GM23338 (cell line): ENCODE data around the gene UBXN2A. TPM values are rescaled to one million over a fixed set of nuclear protein-coding genes. Genes with fewer than 3 reads are reported as not detected.

Source experiments
- ATAC-seq: fragments of 200-7000 bp; cut with Tn5 transposase; 3 replicates; pipeline ENCODE4 v1.9.1; 2020
- DNase-seq: peaks from one replicate; pipeline ENCODE4 v3.0.0-alpha.2; 2015; ENCODE audit warnings: low spot score
- H2AFZ ChIP-seq: fragments of 200-600 bp; sonication (generic); 2 replicates; pipeline ENCODE4 v1.8.0; 2016; ENCODE audit warnings: antibody characterized with exemption, mild to moderate bottlenecking, moderate library complexity
- H3F3A ChIP-seq: fragments of 200-600 bp; sonication (generic); replicated peaks from 2 replicates; pipeline ENCODE4 v1.8.0; 2017; ENCODE audit warnings: antibody characterized with exemption, mixed run types, low read depth
- H3K27ac ChIP-seq: fragments of 200-600 bp; sonication (generic); 2 replicates; pipeline ENCODE4 v1.6.1; 2016; ENCODE audit warnings: low read depth
- H3K27me3 ChIP-seq: fragments of 200-600 bp; sonication (generic); 2 replicates; pipeline ENCODE4 v1.8.0; 2016; ENCODE audit warnings: mild to moderate bottlenecking, mixed run types, moderate library complexity; ENCODE audit not compliant: insufficient read depth
- H3K36me3 ChIP-seq: fragments of 200-600 bp; sonication (generic); 2 replicates; pipeline ENCODE4 v1.8.0; 2016; ENCODE audit warnings: mild to moderate bottlenecking; ENCODE audit not compliant: insufficient read depth
- H3K4me1 ChIP-seq: fragments of 200-600 bp; sonication (generic); 2 replicates; pipeline ENCODE4 v1.8.0; 2016; ENCODE audit warnings: mild to moderate bottlenecking, moderate library complexity; ENCODE audit not compliant: insufficient read depth
- H3K4me2 ChIP-seq: fragments of 200-600 bp; sonication (generic); 2 replicates; pipeline ENCODE4 v1.7.1; 2017; ENCODE audit warnings: mixed run types
- H3K4me3 ChIP-seq: fragments of 200-600 bp; sonication (generic); 2 replicates; pipeline ENCODE4 v1.6.1; 2016; ENCODE audit warnings: mixed run types
- H3K79me2 ChIP-seq: fragments of 200-600 bp; sonication (generic); replicated peaks from 2 replicates; pipeline ENCODE4 v1.8.0; 2017; ENCODE audit warnings: mild to moderate bottlenecking; ENCODE audit not compliant: insufficient read depth
- H3K9me2 ChIP-seq: fragments of 200-600 bp; sonication (generic); 2 replicates; pipeline ENCODE4 v1.8.0; 2017; ENCODE audit not compliant: insufficient read depth
- H4K20me1 ChIP-seq: fragments of 200-600 bp; sonication (generic); replicated peaks from 2 replicates; pipeline ENCODE4 v1.8.0; 2017; ENCODE audit warnings: mild to moderate bottlenecking; ENCODE audit not compliant: insufficient read depth
- H3K27ac Mint-ChIP-seq: 2 replicates; pipeline ENCODE4 v1.8.0; 2020; ENCODE audit warnings: inconsistent platforms, mild to moderate bottlenecking, moderate library complexity, mixed read lengths
- H3K27me3 Mint-ChIP-seq: 3 replicates; pipeline ENCODE4 v1.8.0; 2022; ENCODE audit warnings: low read depth, mild to moderate bottlenecking, moderate library complexity, mixed read lengths, inconsistent platforms; ENCODE audit not compliant: insufficient read depth, poor library complexity
- H3K36me3 Mint-ChIP-seq: 3 replicates; pipeline ENCODE4 v1.8.0; 2021; ENCODE audit warnings: low read depth, mild to moderate bottlenecking, inconsistent platforms, moderate library complexity, mixed read lengths
- H3K4me1 Mint-ChIP-seq: 3 replicates; pipeline ENCODE4 v1.8.0; 2020; ENCODE audit warnings: mild to moderate bottlenecking, inconsistent platforms, mixed read lengths
- H3K4me3 Mint-ChIP-seq: 3 replicates; pipeline ENCODE4 v1.8.0; 2021; ENCODE audit warnings: moderate library complexity, mild to moderate bottlenecking, inconsistent platforms, mixed read lengths
- H3K9me3 Mint-ChIP-seq: 3 replicates; pipeline ENCODE4 v1.8.0; 2020; ENCODE audit warnings: moderate library complexity, mild to moderate bottlenecking, inconsistent platforms, mixed read lengths
- CREB1 ChIP-seq: fragments of 250-450 bp; sonication (Bioruptor Pico); IDR thresholded peaks from 2 replicates; pipeline ENCODE4 v1.5.0; 2020; ENCODE audit warnings: low read depth, mild to moderate bottlenecking, moderate library complexity
- CTCF ChIP-seq, 2 experiments: fragments of 200-600 bp in 1 of 2; sonication (generic) in 1 of 2; conservative IDR thresholded peaks; 2 replicates each; pipeline versions ENCODE4 v1.5.1 to v1.6.1; 2016 to 2017; ENCODE audit warnings: antibody characterized with exemption in 2 of 2, low read depth in 2 of 2, mild to moderate bottlenecking in 2 of 2, moderate library complexity in 1 of 2
- ETS1 ChIP-seq: IDR thresholded peaks from 2 replicates; pipeline ENCODE4 v1.6.1; 2016; ENCODE audit warnings: antibody characterized with exemption
- EZH2 ChIP-seq: fragments of 200-600 bp; sonication (generic); IDR thresholded peaks from one replicate; pipeline ENCODE4 v1.8.0; 2017; ENCODE audit warnings: antibody characterized with exemption, mild to moderate bottlenecking, low read depth; ENCODE audit not compliant: unreplicated experiment
- EZH2phosphoT487 ChIP-seq: fragments of 200-600 bp; sonication (generic); IDR thresholded peaks from one replicate; pipeline ENCODE4 v1.8.1; 2018; ENCODE audit warnings: antibody characterized with exemption; ENCODE audit not compliant: unreplicated experiment
- JUNB ChIP-seq: IDR thresholded peaks from one replicate; pipeline ENCODE4 v1.6.1; 2016; ENCODE audit warnings: antibody characterized with exemption; ENCODE audit not compliant: unreplicated experiment
- NANOG ChIP-seq: IDR thresholded peaks from 2 replicates; pipeline ENCODE4 v1.6.1; 2016; ENCODE audit warnings: antibody characterized with exemption, borderline replicate concordance
- POLR2AphosphoS5 ChIP-seq: IDR thresholded peaks from 2 replicates; pipeline ENCODE4 v1.6.1; 2016; ENCODE audit warnings: antibody characterized with exemption, low read depth
- STAT1 ChIP-seq: IDR thresholded peaks from one replicate; pipeline ENCODE4 v1.6.1; 2016; ENCODE audit warnings: antibody characterized with exemption; ENCODE audit not compliant: unreplicated experiment
- ZNF114 ChIP-seq: fragments of 250-450 bp; sonication (Bioruptor Pico); IDR thresholded peaks from 2 replicates; pipeline ENCODE4 v1.5.0; 2020; ENCODE audit warnings: mild to moderate bottlenecking, moderate library complexity
- ZNF331 ChIP-seq: fragments of 250-450 bp; sonication (Bioruptor Pico); IDR thresholded peaks from 2 replicates; pipeline ENCODE4 v1.5.0; 2020; ENCODE audit warnings: low read depth, mild to moderate bottlenecking, moderate library complexity
- polyA plus RNA-seq: library from polyadenylated mRNA; unstranded; fragments of >200 nt; fragmentation: Nextera tagmentation; extraction: Ambion mirVana; gene quantifications from 2 replicates; pipeline ENCODE4 v1.2.1, GENCODE V29; 2016
- total RNA-seq: library from RNA; depleted of rRNA; stranded (reverse); fragments of >200 nt; shearing (Covaris generic); gene quantifications from 2 replicates; pipeline ENCODE4 v1.2.3, GENCODE V29; 2014

UBXN2A gene
- total and polyA plus RNA-seq, 2 experiments from 2014 or later = 11.5 to 12.1 TPM

GRCh38 chr2:24046930-24047702, 106.9 kb downstream of the UBXN2A start, which contains the start of gene WDCP:
Gene WDCP (minus strand): TSS chr2:24047391. CDS start chr2:24039494, 7,897 bp downstream.
- no peaks in the 10 kb centered on the region for H3K27me3 ChIP-seq
- peak; percentile 90 for ATAC-seq
- peak within 1 kb of the TSS; percentile 64 for H3K4me3 ChIP-seq
- H3F3A ChIP-seq = peaks cover 20% of the 10 kb centered on the region; the same call in 1 of the 2 replicates
- peaks cover 22% of the 10 kb centered on the region for H3K4me1 Mint-ChIP-seq
- H3K9me2 ChIP-seq = no peaks in the 10 kb centered on the region
- peaks cover 60% of the 10 kb centered on the region for H3K79me2 ChIP-seq
- H3K9me3 Mint-ChIP-seq = no peaks in the 10 kb centered on the region
- no peaks in the 10 kb centered on the region; the same call in 1 of the 2 replicates for H4K20me1 ChIP-seq
- peaks cover 7% of the 10 kb centered on the region for H3K27me3 Mint-ChIP-seq
- H3K36me3 ChIP-seq = no peaks in the 10 kb centered on the region
- peak; percentile 99 for DNase-seq
- peak within 1 kb of the TSS; percentile 88 for H3K4me2 ChIP-seq
- no peak within 1 kb of the TSS; the same call in 1 of the 2 replicates for H2AFZ ChIP-seq
- peaks cover 30% of the 10 kb centered on the region for H3K4me1 ChIP-seq
- peak within 1 kb of the TSS; percentile 91 for H3K27ac Mint-ChIP-seq
- H3K36me3 Mint-ChIP-seq = peaks cover 7% of the 10 kb centered on the region
- TF ChIP-seq ZNF114 (CRISPR knock-in tag) = no peak
- TF ChIP-seq CREB1 (CRISPR knock-in tag) = peak; percentile 32; the same call in 1 of the 2 replicates
- no peak for TF ChIP-seq EZH2
- peak; percentile 98 for TF ChIP-seq POLR2AphosphoS5
- no peak for TF ChIP-seq CTCF (conservative IDR thresholded peaks at IDR 0.05; ENCODE audit: low read depth in 2 of 2)
- peak; percentile 66 for TF ChIP-seq ETS1
- TF ChIP-seq ZNF331 = no peak
- TF ChIP-seq NANOG = no peak
- H3K4me3 Mint-ChIP-seq = peak within 1 kb of the TSS; percentile 96
- H3K27ac ChIP-seq = peak within 1 kb of the TSS; percentile 4; the same call in 1 of the 2 replicates

GRCh38 chr2:24047703-24048033, 107.4 kb downstream of the UBXN2A start:
- H3K27me3 ChIP-seq = no peaks in the 10 kb centered on the region
- peak overlapping the region; percentile 65; the same call in 1 of the 2 replicates for H3K4me2 ChIP-seq
- peak; percentile 40 for DNase-seq
- peaks cover 22% of the 10 kb centered on the region for H3K4me1 Mint-ChIP-seq
- no peaks in the 10 kb centered on the region for H3K9me3 Mint-ChIP-seq
- peak overlapping the region; percentile 96 for H3K4me3 Mint-ChIP-seq
- peaks cover 20% of the 10 kb centered on the region; the same call in 1 of the 2 replicates for H3F3A ChIP-seq
- H3K27ac ChIP-seq = 0 out of 2 replicates have a peak overlapping the region, but pooled peaks have one; percentile 4
- no peak overlapping the region; the same call in 1 of the 2 replicates for H3K27ac Mint-ChIP-seq
- peaks cover 7% of the 10 kb centered on the region for H3K36me3 Mint-ChIP-seq
- H3K27me3 Mint-ChIP-seq = peaks cover 7% of the 10 kb centered on the region
- peak; percentile 9 for ATAC-seq
- no peak overlapping the region for H2AFZ ChIP-seq
- H3K79me2 ChIP-seq = peaks cover 59% of the 10 kb centered on the region
- no peaks in the 10 kb centered on the region; the same call in 1 of the 2 replicates for H4K20me1 ChIP-seq
- peak overlapping the region; percentile 36 for H3K4me3 ChIP-seq
- H3K36me3 ChIP-seq = no peaks in the 10 kb centered on the region
- H3K9me2 ChIP-seq = no peaks in the 10 kb centered on the region
- peaks cover 30% of the 10 kb centered on the region for H3K4me1 ChIP-seq
- TF ChIP-seq POLR2AphosphoS5 (no peak), CTCF (conservative IDR thresholded peaks at IDR 0.05; ENCODE audit: low read depth in 2 of 2) (no peak), EZH2 (no peak), ZNF331 (no peak), ETS1 (no peak), ZNF114 (CRISPR knock-in tag) (no peak), NANOG (no peak), EZH2phosphoT487 (no peak), JUNB (no peak), CREB1 (CRISPR knock-in tag) (no peak), STAT1 (no peak)
